ENCODE measurements around the gene TEX264. TPM values are rescaled to one million over a fixed set of nuclear protein-coding genes. Genes with fewer than 3 reads are reported as not detected.

The TEX264 gene
- total RNA-seq, 4 donors from 2014 or later, result 35.5 to 72.1 (median 62.8) TPM

DNA sequence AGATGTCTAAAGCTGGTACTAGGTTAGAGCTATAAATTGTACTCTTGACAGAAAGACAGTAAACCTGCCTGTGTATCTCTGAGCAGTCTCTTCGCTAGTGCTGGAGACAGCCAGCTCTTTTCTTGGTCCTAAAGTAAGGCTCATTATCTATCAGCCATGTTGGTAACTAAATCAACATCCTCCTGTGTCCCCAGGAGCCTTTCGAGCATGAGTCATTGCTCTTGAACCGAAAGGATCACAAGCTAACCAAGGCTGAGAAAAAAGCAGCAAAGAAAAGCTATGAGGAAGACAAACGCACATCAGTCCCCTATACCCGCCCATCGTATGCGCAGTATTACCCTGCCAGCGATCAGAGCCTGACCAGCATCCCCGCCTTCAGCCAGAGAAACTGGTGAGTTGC is 25.0 kb upstream of the TEX264 start:
- TF ChIP-seq, protein P1, sequence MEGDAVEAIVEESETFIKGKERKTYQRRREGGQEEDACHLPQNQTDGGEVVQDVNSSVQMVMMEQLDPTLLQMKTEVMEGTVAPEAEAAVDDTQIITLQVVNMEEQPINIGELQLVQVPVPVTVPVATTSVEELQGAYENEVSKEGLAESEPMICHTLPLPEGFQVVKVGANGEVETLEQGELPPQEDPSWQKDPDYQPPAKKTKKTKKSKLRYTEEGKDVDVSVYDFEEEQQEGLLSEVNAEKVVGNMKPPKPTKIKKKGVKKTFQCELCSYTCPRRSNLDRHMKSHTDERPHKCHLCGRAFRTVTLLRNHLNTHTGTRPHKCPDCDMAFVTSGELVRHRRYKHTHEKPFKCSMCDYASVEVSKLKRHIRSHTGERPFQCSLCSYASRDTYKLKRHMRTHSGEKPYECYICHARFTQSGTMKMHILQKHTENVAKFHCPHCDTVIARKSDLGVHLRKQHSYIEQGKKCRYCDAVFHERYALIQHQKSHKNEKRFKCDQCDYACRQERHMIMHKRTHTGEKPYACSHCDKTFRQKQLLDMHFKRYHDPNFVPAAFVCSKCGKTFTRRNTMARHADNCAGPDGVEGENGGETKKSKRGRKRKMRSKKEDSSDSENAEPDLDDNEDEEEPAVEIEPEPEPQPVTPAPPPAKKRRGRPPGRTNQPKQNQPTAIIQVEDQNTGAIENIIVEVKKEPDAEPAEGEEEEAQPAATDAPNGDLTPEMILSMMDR (IDR thresholded peaks at IDR 0.05; ENCODE audit: low read depth), result no peak

DNA sequence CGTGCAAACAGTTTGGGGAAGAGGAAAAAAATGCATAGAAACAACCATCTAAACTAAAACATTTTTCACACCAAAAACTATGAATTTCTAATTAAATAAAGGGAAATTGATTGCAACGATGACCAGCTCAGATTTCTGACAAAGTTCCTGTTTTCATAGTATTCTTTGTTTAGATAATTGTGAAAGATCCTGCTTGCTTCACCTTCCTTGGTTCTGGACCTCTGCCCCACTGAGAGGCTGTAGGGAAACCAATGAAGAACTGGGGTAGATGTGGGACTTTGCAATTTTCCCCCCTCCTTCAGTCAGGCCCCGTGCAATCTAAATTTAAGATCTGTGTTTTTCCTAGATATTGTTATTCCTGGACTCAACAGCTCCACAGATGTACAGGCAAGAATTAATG is 13.8 kb upstream of the TEX264 start:
- TF ChIP-seq, protein P1 (IDR thresholded peaks at IDR 0.05; ENCODE audit: low read depth), result no peak

DNA sequence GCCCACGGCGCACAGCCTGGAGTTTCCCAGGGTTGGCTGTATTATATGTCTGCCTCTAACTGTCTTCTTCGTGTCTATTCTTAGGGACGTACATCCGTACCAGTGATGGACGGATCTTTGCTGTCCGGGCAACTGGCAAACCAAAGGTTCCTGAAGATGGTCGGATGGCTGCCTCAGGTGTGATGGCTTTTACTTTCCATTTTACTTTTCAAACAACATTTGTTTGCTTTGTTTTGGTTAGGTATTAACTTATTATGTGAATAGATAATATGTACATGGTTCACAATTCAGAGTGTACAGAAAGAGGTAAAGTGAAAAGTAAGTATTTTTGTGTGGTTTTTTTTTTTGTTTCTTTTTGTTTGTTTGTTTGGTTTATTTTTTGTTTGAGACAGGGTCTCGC is 11.1 kb upstream of the TEX264 start:
- TF ChIP-seq, protein P1 (IDR thresholded peaks at IDR 0.05; ENCODE audit: low read depth), result no peak

DNA sequence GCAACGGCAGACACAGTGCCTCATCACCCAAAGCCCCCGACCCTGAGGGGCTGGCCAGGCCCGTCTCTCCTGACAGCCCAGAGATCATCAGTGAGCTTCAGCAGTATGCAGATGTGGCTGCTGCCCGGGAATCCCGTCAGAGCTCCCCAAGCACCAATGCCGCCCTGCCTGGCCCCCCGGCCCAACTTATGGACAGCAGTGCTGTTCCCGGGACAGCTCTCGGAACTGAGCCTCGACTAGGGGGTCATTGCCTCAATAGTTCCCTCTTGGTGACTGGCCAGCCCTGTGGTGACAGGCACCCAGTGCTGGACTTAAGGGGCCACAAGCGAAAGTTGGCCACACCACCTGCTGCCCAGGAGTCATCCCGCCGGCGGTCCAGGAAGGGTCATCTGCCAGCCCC is 8.6 kb upstream of the TEX264 start:
- TF ChIP-seq, protein P1 (IDR thresholded peaks at IDR 0.05; ENCODE audit: low read depth), result no peak

DNA sequence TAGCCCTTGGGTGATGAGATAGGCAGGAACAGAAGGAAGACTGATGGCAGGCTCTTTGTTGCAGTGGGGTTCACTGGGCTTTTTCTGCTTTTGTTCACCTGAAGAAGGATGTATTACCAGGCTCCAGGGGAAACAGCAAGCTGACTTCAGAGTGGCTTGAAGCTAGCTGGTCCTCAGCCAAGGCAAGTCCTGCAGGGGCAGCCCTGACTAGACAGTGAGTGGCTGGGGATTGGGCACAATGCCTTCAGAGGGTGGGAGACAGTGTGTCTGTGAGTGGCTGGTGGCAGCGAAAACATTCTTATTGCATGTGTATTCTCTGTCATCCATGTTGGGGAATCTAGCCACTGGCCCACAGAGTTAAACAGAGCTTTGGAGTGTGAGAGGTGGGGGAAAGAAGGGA is 2.3 kb upstream of the TEX264 start:
- TF ChIP-seq, protein P1 (IDR thresholded peaks at IDR 0.05; ENCODE audit: low read depth), result no peak

DNA sequence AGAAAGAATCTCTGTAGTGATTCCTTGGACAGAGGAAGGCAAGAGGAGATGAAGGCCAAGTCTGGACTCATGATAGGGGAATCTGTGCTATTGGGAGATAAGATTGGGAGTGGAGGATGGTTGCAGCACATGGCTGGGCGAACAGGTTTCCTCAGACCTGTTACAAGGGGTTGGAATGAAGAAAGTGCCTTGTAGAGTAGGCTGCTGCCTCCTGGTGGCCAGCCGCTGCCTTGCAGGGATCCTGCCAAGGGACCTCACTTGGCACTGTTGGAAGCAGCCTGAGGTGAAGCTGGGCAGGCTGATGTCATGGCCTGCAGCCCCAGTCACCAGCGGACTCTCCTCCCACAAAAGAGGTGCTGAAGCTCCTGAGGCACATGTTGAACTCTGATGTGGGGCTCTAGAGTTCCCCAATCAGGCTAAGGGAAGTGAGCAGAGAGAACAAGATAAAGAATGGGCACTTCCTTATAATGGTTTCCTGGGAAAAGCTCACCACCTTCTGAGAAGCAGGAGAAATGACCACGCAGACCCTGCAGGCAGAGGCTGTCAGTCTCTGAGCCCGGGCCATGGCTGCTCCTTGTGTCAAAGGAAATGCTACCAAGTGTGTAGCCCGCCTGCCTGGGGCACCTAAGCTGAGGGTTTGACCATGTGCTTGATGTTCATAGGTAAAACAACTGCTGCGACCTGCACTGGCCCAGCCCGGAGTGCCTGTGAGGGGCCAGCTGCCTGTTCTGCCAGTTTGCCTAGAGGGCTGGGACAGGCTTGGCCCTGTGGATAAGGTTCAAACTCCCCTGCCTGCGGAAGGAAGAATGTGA is 1.6 kb upstream of the TEX264 start:
- TF ChIP-seq, protein P1 (IDR thresholded peaks at IDR 0.05; ENCODE audit: low read depth), result no peak

DNA sequence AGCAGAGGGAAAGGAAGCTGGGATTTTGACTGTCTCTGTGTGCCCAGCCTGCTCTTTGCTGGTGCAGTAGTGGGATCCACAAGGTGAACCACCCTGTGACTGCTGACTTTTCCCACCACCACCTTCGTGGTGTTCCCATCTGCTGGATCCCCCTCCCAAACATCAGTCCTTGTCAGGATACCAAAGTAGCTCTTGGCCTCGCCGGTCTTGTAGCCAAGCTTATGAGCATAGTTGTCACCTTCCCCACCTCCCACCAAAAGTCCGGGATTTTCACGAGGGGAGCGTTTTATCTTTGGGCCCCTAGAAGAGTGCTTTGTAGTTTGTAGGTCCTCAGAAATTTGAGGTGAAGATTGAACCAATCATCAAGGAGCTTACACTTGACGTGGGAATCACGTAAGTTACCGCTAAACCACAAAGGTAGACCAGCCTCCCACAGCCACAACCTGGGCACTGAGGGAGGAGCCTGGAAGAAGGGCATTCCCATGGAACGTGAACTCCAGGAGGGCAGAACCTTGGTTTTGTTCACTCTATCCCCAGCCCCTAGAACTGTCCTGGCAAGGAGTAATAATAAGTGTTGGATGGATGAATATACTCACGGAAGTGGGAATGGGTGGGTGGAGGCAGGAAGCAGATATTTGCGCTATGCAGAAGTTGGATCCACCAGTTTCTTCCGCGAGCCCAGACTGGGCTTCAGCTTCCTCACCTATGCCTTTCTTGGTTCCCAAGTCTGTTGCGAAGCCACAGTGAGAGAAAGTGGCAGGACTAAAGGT is 814 bp upstream of the TEX264 start:
- TF ChIP-seq, protein P1 (IDR thresholded peaks at IDR 0.05; ENCODE audit: low read depth), result no peak
